HG03571 (cell line): ENCODE results near the gene STRC.
"Not testable (repeated sequence)": the region's sequence is repeated elsewhere in the genome, so short reads cannot be mapped to it uniquely, and the experiment has no call there.

Source experiments
- ATAC-seq: cut with Tn5 transposase; IDR thresholded peaks from one replicate; pipeline ENCODE4 v1.9.1; 2021; ENCODE audit not compliant: unreplicated experiment

The STRC gene

GRCh38 chr15:43618700-43619099, at the start of gene STRC:
Gene STRC (minus strand): TSS chr15:43618800. CDS start chr15:43618722, 78 bp downstream.
- ATAC-seq, result not testable (repeated sequence)

- ATAC-seq, result not testable (repeated sequence)
Measured at GRCh38 chr15:43666177-43666576, 47.6 kb upstream of the STRC start.

- ATAC-seq, result not testable (repeated sequence)
Measured at GRCh38 chr15:43663333-43663732, 44.7 kb upstream of the STRC start.

DNA sequence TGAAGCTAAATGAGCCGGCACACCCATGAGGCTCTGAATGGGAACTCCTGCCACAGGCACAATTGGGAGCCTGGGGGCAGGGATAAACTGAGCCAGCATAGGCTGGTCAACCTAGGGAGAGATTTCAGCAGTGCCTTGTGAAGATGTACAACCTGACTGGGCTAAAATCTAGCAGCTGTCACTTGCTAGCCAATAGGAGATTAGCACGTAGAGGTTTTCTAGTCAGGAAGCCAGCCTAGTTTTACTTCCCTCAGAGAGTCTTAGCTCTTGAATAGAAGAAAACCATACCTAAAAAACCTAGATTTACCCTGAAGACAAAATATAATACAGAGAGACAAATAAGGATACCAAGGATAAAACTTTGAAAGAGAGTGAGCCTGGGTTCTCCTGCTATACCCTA, 43.7 kb upstream of the STRC start:
- not testable (repeated sequence) for ATAC-seq

- ATAC-seq, result not testable (repeated sequence)
Measured at GRCh38 chr15:43659727-43660126, 41.1 kb upstream of the STRC start.

GRCh38 chr15:43649430-43649926, 30.9 kb upstream of the STRC start:
- ATAC-seq, result not testable (repeated sequence)

DNA sequence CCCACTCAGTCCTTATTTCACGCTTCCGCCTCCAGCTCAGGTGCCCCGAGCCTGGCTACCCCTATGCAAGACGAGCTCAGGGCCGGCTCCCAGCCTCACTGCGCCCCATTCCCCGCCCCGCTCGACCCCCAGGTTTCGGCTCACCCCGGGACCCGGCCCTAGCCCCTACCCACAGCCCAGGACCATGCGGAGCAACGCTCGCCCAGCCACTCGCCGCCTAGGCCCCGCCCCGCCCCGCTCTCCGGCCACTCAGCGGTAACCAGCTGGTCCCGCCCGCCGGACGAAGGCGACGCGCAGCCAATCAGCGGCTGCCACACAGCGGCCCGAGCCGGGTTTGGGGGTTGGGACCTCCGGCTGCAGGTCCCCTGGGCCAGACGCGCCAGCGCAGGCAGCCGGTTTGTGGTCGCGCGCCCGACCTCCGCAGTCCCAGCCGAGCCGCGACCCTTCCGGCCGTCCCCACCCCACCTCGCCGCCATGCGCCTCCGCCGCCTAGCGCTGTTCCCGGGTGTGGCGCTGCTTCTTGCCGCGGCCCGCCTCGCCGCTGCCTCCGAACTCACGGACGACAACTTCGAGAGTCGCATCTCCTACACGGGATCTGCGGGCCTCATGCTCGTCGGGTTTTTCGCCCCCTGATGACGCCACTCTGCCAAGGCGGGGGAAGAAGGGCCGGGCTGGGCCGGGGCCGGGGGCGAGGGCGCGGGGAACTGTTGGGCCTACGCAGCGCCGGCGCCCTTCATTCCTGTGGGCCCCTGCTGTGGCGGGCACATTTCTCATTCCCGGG, 30.2 kb upstream of the STRC start, which contains the start of gene CATSPER2:
Gene CATSPER2, minus strand, starts transcription at position 196 of the 781 bp plus-strand sequence. CDS start 783 bp downstream, outside the sequence.
- no peak for ATAC-seq

- peak; percentile 62 for ATAC-seq
Measured at GRCh38 chr15:43638464-43639204, 20.0 kb upstream of the STRC start.

- ATAC-seq, result not testable (repeated sequence)
Measured at GRCh38 chr15:43626937-43627336, 8.3 kb upstream of the STRC start.

- ATAC-seq, result no peak
Measured at GRCh38 chr15:43625106-43625505, 6.5 kb upstream of the STRC start.

- ATAC-seq, result not testable (repeated sequence)
Measured at GRCh38 chr15:43622068-43622799, 3.6 kb upstream of the STRC start.

- not testable (repeated sequence) for ATAC-seq
Measured at GRCh38 chr15:43617750-43618149, 850 bp downstream of the STRC start.

DNA sequence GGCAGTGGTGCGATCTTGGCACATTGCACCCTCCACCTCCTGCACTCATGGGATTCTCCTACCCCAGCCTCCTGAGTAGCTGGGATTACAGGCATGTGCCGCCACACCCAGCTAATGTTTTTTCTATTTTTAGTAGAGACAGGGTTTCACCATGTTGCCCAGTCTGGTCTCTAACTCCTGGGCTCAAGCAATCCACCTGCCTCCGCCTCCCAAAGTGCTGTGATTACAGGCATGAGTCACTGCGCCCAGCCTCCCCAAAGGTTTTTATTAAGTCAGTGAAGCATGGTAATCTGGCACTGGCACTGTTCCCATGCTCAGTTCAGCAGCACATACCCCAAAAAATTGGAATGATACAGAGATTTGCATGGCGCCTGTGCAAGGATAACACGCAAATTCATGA, 16.4 kb downstream of the STRC start:
- not testable (repeated sequence) for ATAC-seq

- ATAC-seq, result not testable (repeated sequence)
Measured at GRCh38 chr15:43600200-43600599, 18.4 kb downstream of the STRC start.

DNA sequence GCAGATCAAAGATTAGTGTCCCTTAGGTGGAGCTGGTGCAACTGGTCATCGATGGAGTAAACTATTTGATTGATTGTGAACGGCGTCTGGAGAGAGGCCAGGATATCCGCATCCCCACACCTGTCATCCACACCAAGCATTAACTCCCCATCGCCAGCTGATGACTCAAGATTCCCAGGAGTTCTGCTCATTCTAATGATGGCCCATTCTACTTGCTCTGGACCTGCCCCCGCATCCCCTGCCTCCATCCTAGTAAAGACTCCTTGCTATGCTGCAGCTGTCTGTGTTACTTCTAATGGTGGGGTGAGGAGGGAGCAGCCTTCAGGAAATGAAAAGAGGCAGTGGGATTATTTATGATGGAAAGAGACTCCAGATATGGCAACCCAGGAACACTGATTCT, 19.5 kb downstream of the STRC start:
- not testable (repeated sequence) for ATAC-seq

- ATAC-seq, result not testable (repeated sequence)
Measured at GRCh38 chr15:43593328-43594190, 25.0 kb downstream of the STRC start, which contains the start of gene CKMT1B. Gene CKMT1B (plus strand): TSS chr15:43594027. CDS start chr15:43594219, 192 bp downstream.

- not testable (repeated sequence) for ATAC-seq
Measured at GRCh38 chr15:43592841-43593240, 25.8 kb downstream of the STRC start.

DNA sequence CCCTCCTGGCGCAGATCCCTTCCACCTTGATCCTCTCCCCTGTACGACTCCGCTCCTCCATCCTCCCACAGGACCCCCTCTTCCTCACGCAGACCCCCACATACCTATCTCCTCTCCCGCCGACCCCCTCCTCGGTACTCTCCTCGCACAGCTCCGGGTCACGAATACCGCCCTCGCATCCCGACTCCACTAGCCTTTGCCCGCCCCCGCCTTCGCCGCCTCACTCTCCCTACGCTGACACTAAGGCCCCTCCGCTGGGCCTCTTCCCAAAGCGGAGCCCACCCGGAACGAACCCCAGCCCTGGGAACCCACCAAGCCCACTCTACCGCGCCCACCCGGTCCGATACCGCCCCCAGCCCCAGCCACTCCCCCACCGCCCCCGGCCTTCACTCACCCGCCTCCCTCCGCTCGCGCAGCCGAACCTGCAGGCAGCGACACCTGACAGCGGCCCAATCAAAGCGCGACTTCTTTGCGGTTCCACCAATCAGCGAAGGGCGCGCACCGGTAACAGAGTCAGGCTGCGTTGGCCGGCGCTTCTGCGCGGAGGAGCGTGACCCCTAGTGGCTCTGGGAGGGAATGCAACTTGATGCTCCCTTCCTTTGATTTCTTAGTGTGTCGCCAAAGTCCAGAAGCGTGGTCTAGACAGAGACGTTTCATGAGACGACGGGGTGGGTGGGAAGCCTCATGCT, 28.7 kb downstream of the STRC start, which contains the start of gene PPIP5K1:
Gene PPIP5K1, minus strand, starts transcription at position 431 of the 689 bp plus-strand sequence. CDS start 5,704 bp downstream, outside the sequence.
- peak; percentile 84 for ATAC-seq

GRCh38 chr15:43574607-43575006, 44.0 kb downstream of the STRC start:
- not testable (repeated sequence) for ATAC-seq
